CD4-positive, alpha-beta T cell (primary cell): ENCODE results near the gene OPRD1. TPM values are rescaled to one million over a fixed set of nuclear protein-coding genes. Genes with fewer than 3 reads are reported as not detected.

Source experiments
- ATAC-seq: fragments of 200-7000 bp; cut with Tn5 transposase; one replicate; pipeline ENCODE4 v1.10.0; 2022; ENCODE audit warnings: mild to moderate bottlenecking; ENCODE audit not compliant: poor library complexity
- CTCF ChIA-PET: fragments of 350-600 bp; sonication (Branson Sonifier 250); formaldehyde crosslinking; loops from one replicate; lab custom pipeline; 2021; ENCODE audit warnings: antibody characterized with exemption, inconsistent platforms; lab: Charles Lee
- POLR2A ChIA-PET: fragments of 350-600 bp; sonication (Branson Sonifier 250); formaldehyde crosslinking; loops from one replicate; lab custom pipeline; 2021; ENCODE audit warnings: antibody characterized with exemption, inconsistent platforms; lab: Charles Lee
- DNase-seq, 14 experiments: peaks; one replicate each; pipeline ENCODE4 v3.0.0-alpha.2; 2013 to 2020; ENCODE audit warnings: mixed read lengths in 2 of 14
- H3K27ac ChIP-seq, 2 donors: one replicate each; pipeline versions ENCODE4 v1.5.1 to v1.7.0; 2013; ENCODE audit warnings: low read length in 2 of 2, low read depth in 1 of 2, mild to moderate bottlenecking in 1 of 2
- H3K27me3 ChIP-seq, 2 experiments: 1 replicate in 1 of 2; 2 replicates in 1 of 2; pipeline versions ENCODE4 v1.6.1 to v1.7.0; 2013; ENCODE audit warnings: low read length in 2 of 2, control low read depth in 1 of 2, mild to moderate bottlenecking in 1 of 2, moderate library complexity in 1 of 2; ENCODE audit not compliant: insufficient read depth in 2 of 2, control insufficient read depth in 1 of 2
- H3K36me3 ChIP-seq: one replicate; pipeline ENCODE4 v1.6.1; 2013; ENCODE audit warnings: low read length, control low read depth; ENCODE audit not compliant: insufficient read depth
- H3K4me1 ChIP-seq: one replicate; pipeline ENCODE4 v1.6.1; 2013; ENCODE audit warnings: low read length, control low read depth; ENCODE audit not compliant: insufficient read depth
- H3K4me3 ChIP-seq: one replicate; pipeline ENCODE4 v1.5.1; 2013; ENCODE audit warnings: mild to moderate bottlenecking, low read length, moderate library complexity
- H3K9me3 ChIP-seq, 2 experiments: 1 replicate in 1 of 2; 2 replicates in 1 of 2; pipeline versions ENCODE4 v1.6.1 to v1.7.0; 2013; ENCODE audit warnings: low read length in 2 of 2, mild to moderate bottlenecking in 2 of 2, control low read depth in 1 of 2, moderate library complexity in 1 of 2; ENCODE audit not compliant: control insufficient read depth in 1 of 2, insufficient read depth in 1 of 2
- H3K27ac Mint-ChIP-seq: one replicate; pipeline ENCODE4 v1.8.0; 2020; ENCODE audit warnings: mixed read lengths
- H3K27me3 Mint-ChIP-seq: one replicate; pipeline ENCODE4 v1.8.0; 2021; ENCODE audit warnings: mixed read lengths
- H3K36me3 Mint-ChIP-seq: one replicate; pipeline ENCODE4 v1.8.0; 2021; ENCODE audit warnings: low read depth, mixed read lengths
- H3K4me1 Mint-ChIP-seq: one replicate; pipeline ENCODE4 v1.8.0; 2021; ENCODE audit warnings: low read depth, mixed read lengths
- H3K4me3 Mint-ChIP-seq: one replicate; pipeline ENCODE4 v1.8.0; 2020; ENCODE audit warnings: mild to moderate bottlenecking, mixed read lengths
- H3K9me3 Mint-ChIP-seq: one replicate; pipeline ENCODE4 v1.8.0; 2020; ENCODE audit warnings: mixed read lengths
- CTCF ChIP-seq: fragments of 200-600 bp; IDR thresholded peaks from one replicate; pipeline ENCODE4 v1.8.0; 2022; ENCODE audit warnings: antibody characterized with exemption, mild to moderate bottlenecking
- intact Hi-C, 2 experiments: fragments of 100-400 bp; cut with DNase I in 1 of 2; cut with micrococcal nuclease in 1 of 2; formaldehyde crosslinking; loops; one replicate each; pipeline versions ENCODE4 v1.15.1 to v1.9.0; 2023 to 2025; cut with DNase I, micrococcal nuclease
- total RNA-seq, 174 experiments: library from RNA in 2 of 174; stranded (reverse) in 2 of 174; gene quantifications; one replicate each; pipeline ENCODE4 v1.2.3 and lab custom pipeline; 2021 to 2026

The OPRD1 gene
- total RNA-seq, 2 experiments from 2014 or later, result not detected

- Mint-ChIP-seq H3K4me1 (no peaks in the 10 kb centered on the region), H3K4me3 (no peak overlapping the region), H3K9me3 (no peaks in the 10 kb centered on the region), H3K36me3 (no peaks in the 10 kb centered on the region), H3K27me3 (peaks cover 10% of the 10 kb centered on the region), H3K27ac (no peak overlapping the region)
- H3K4me3 ChIP-seq, result no peak overlapping the region
- ChIA-PET POLR2A (no interaction called here), CTCF (no interaction called here)
- H3K36me3 ChIP-seq, result no peaks in the 10 kb centered on the region
- no peaks in the 10 kb centered on the region for H3K9me3 ChIP-seq
- peaks cover 0 to 3% of the 10 kb centered on the region in 2 experiments for H3K27me3 ChIP-seq
- H3K4me1 ChIP-seq, result no peaks in the 10 kb centered on the region
- ATAC-seq (no peak), DNase-seq (no peak)
- no peak for TF ChIP-seq CTCF
- intact Hi-C loops, result no loop called here
- H3K27ac ChIP-seq, result no peak overlapping the region
These were observed 44.0 kb downstream of the OPRD1 start for GRCh38 chr1:28855969-28856368.

GRCh38 chr1:28860332-28861073, 48.5 kb downstream of the OPRD1 start:
- no peaks in the 10 kb centered on the region for H3K36me3 Mint-ChIP-seq
- Histone ChIP-seq H3K36me3 (no peaks in the 10 kb centered on the region), H3K9me3 (no peaks in the 10 kb centered on the region), H3K27me3 (no peaks in the 10 kb centered on the region), H3K4me1 (no peaks in the 10 kb centered on the region), H3K27ac (no peak overlapping the region), H3K4me3 (no peak overlapping the region)
- H3K27ac Mint-ChIP-seq, result no peak overlapping the region
- intact Hi-C loops, result no loop called here
- ATAC-seq (no peak), DNase-seq (no peak)
- H3K9me3 Mint-ChIP-seq, result no peaks in the 10 kb centered on the region
- H3K27me3 Mint-ChIP-seq, result peaks cover 4% of the 10 kb centered on the region
- H3K4me1 Mint-ChIP-seq, result no peaks in the 10 kb centered on the region
- no peak for TF ChIP-seq CTCF
- no peak overlapping the region for H3K4me3 Mint-ChIP-seq
- ChIA-PET POLR2A (interaction anchor here (0.5 kb wide), 1 partner anchor 389 kb away, joined by 3 read pairs; no protein-coding TSS in a partner anchor), CTCF (no interaction called here)

- Mint-ChIP-seq H3K9me3 (no peaks in the 10 kb centered on the region), H3K4me3 (no peak overlapping the region), H3K4me1 (no peaks in the 10 kb centered on the region), H3K27ac (no peak overlapping the region), H3K36me3 (no peaks in the 10 kb centered on the region), H3K27me3 (no peaks in the 10 kb centered on the region)
- Histone ChIP-seq H3K4me3 (no peak overlapping the region), H3K9me3 (no peaks in the 10 kb centered on the region), H3K27me3 (no peaks in the 10 kb centered on the region), H3K36me3 (no peaks in the 10 kb centered on the region), H3K4me1 (no peaks in the 10 kb centered on the region), H3K27ac (no peak overlapping the region)
- ATAC-seq (no peak), DNase-seq (no peak)
- ChIA-PET POLR2A (no interaction called here), CTCF (no interaction called here)
- TF ChIP-seq CTCF, result no peak
- intact Hi-C loops, result no loop called here
These were observed 50.8 kb downstream of the OPRD1 start for GRCh38 chr1:28862571-28863403.
